Measurements from ENCODE around the gene MRPL53. TPM values are rescaled to one million over a fixed set of nuclear protein-coding genes. Genes with fewer than 3 reads are reported as not detected.

The MRPL53 gene
- total RNA-seq, 1 experiment from 2014 or later, result 65.4 TPM

- peaks cover 15 to 17% of the 10 kb centered on the region in 2 experiments; a peak in 3 of 4 replicates for H3K36me3 ChIP-seq (ENCODE audit: control insufficient read depth in 1 of 2, insufficient read depth in 2 of 2, low read length in 2 of 2)
- ChIA-PET POLR2A (interaction anchor here (1.0 to 1.1 kb wide), 2 partner anchors 17 to 26 kb away, joined by 3 read pairs; partner anchors contain the start of gene WBP1), CTCF (interaction anchor here (1.0 to 1.8 kb wide), 3 partner anchors 8 to 140 kb away, joined by 3 to 6 read pairs (median 3); partner anchors contain the start of genes CCDC142, TTC31 and WBP1), RAD21 (ENCODE audit: low non-redundant PET in 1 of 2, low total read pairs in 2 of 2, uncharacterized antibody in 2 of 2, unreplicated experiment in 2 of 2) (no interaction called here)
- no peak overlapping the region for H3K4me2 ChIP-seq (ENCODE audit: low read length)
- H4K20me1 ChIP-seq (ENCODE audit: insufficient read depth), result no peaks in the 10 kb centered on the region
- no peak for ATAC-seq
- no peak overlapping the region for H3K9ac ChIP-seq (ENCODE audit: low read length)
- H3K79me2 ChIP-seq (ENCODE audit: insufficient read depth, low read length), result peaks cover 10% of the 10 kb centered on the region
- DNase-seq (ENCODE audit: low read depth, low spot score), result no peak
- no peaks in the 10 kb centered on the region for H3K27me3 ChIP-seq (ENCODE audit: insufficient read depth, low read length)
- TF ChIP-seq CTCF (IDR thresholded peaks at IDR 0.05 in 2 of 3, conservative IDR thresholded peaks at IDR 0.05 in 1 of 3; ENCODE audit: borderline replicate concordance in 1 of 3, insufficient read depth in 1 of 3, low read depth in 2 of 3, low read length in 2 of 3), result peak in 2 of 3 experiments; percentile 57 to 58; a peak in 4 of 6 replicates
- no peak for TF ChIP-seq YY1 (IDR thresholded peaks at IDR 0.05; ENCODE audit: extremely low read depth, insufficient replicate concordance, low read depth, low read length)
- no peak for TF ChIP-seq CBX3 (IDR thresholded peaks at IDR 0.05; ENCODE audit: low read depth)
- no peak for TF ChIP-seq ATF3 (IDR thresholded peaks at IDR 0.05)
- TF ChIP-seq RAD21 (IDR thresholded peaks at IDR 0.05; ENCODE audit: low read depth), result peak; percentile 33
- no peak for TF ChIP-seq SP1 (IDR thresholded peaks at IDR 0.05; ENCODE audit: low read depth)
- TF ChIP-seq JUND (IDR thresholded peaks at IDR 0.05), result no peak
- no peak for TF ChIP-seq CEBPB (IDR thresholded peaks at IDR 0.05; ENCODE audit: low read depth)
- TF ChIP-seq POLR2A (IDR thresholded peaks at IDR 0.05; ENCODE audit: borderline replicate concordance, extremely low read depth, insufficient read depth, insufficient read length), result no peak
- no peak for TF ChIP-seq EGR1 (IDR thresholded peaks at IDR 0.05; ENCODE audit: low read depth)
- TF ChIP-seq ZFX (IDR thresholded peaks at IDR 0.05), result no peak
- intact Hi-C loops (cut with micrococcal nuclease), result no loop called here
- peaks cover 12 to 18% of the 10 kb centered on the region in 2 experiments; a peak in 3 of 4 replicates for H3K4me1 ChIP-seq (ENCODE audit: control insufficient read depth in 1 of 2, insufficient read depth in 2 of 2, low read length in 2 of 2)
- no TSS peak for BruUV-seq (replicated peaks)
- no peak overlapping the region for H3K4me3 ChIP-seq (replicated peaks in 1 of 2; ENCODE audit: low read depth in 1 of 2, low read length in 2 of 2)
- H3K27ac ChIP-seq (ENCODE audit: low read depth, low read length), result no peak overlapping the region
- H2AFZ ChIP-seq (ENCODE audit: low read depth, low read length, poor library complexity, severe bottlenecking), result no peak overlapping the region
- H3K9me3 ChIP-seq (ENCODE audit: control insufficient read depth in 1 of 2, insufficient read depth in 1 of 2, low read depth in 1 of 2, low read length in 2 of 2), result no peaks in the 10 kb centered on the region
- H3K9me2 ChIP-seq (ENCODE audit: insufficient read depth), result no peaks in the 10 kb centered on the region
Measured at GRCh38 chr2:74474899-74475298, 2.4 kb upstream of the MRPL53 start.
